Ecto neural progenitor cell (in vitro differentiated cells): ENCODE measurements around the gene SLC36A1.

Experiments
- DNase-seq: peaks from one replicate; pipeline ENCODE4 v3.0.0-alpha.2; 2018; ENCODE audit warnings: low spot score

SLC36A1 gene

GRCh38 chr5:151534350-151534749 is 86.9 kb downstream of the SLC36A1 start:
- DNase-seq = no peak

GRCh38 chr5:151537044-151537443 is 89.6 kb downstream of the SLC36A1 start:
- DNase-seq = no peak

- DNase-seq = no peak
These were observed 94.2 kb downstream of the SLC36A1 start for GRCh38 chr5:151541571-151541970.
